HL-60/S4 treated with phorbol 12-myristate 13-acetate at 8.2 ng/mL for 4 days and 3 days (cell line): Measurements from ENCODE around the gene FAM234A.
"Not testable (repeated sequence)": the region's sequence is repeated elsewhere in the genome, so short reads cannot be mapped to it uniquely, and the experiment has no call there.

ENCODE experiments used
- in situ Hi-C: fragments of 300-500 bp; cut with MboI; formaldehyde crosslinking; loops from 2 replicates; pipeline ENCODE4 v1.15.0; 2022; ENCODE audit warnings: low sequenced_read_pairs

Gene FAM234A

DNA sequence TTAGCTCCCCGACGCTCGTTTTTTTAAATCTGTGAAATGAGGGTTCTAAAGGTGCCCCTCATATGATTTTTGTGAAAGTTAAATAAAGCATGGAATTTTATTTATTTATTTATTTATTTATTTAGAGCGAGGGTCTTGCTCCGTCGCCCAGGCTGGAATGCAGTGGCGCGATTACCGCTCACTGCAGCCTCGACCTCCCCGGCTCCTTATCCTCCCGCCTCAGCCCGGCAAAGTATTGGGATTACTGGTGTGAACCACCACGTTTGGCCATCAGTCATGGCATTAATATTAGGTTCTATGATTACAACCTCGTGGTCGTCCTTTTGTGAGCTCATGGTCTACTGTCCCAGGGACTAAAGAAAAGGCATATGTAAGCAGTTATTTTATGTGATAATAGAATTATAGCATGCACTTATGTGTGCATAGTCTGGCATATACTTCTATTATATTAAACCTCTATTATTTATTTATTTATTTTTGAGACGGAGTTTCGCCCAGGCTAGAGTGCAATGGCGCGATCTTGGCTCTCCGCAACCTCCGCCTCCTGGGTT lies 4.8 kb upstream of the FAM234A start:
- in situ Hi-C loops: loop anchor here (10.0 kb wide), 1 partner anchor 125 kb away; the partner anchor contains the start of gene AXIN1

DNA sequence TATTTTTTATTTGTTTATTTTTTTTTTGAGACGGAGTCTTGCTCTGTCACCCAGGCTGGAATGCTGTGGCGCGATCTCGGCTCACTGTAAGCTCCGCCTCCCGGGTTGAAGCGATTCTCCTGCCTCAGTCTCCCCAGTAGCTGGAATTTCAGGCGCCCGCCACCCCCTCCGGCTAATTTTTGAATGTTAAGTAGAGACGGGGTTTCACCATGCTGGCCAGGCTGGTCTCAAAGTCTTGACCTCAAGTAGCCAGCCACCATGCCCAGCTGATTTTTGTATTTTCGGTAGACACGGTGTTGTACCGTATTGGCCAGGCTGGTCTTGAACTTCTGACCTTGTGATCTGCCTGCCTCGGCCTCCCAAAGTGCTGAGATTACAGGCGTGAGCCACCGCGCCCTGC lies 4.3 kb upstream of the FAM234A start:
- in situ Hi-C loops: not testable (repeated sequence)

DNA sequence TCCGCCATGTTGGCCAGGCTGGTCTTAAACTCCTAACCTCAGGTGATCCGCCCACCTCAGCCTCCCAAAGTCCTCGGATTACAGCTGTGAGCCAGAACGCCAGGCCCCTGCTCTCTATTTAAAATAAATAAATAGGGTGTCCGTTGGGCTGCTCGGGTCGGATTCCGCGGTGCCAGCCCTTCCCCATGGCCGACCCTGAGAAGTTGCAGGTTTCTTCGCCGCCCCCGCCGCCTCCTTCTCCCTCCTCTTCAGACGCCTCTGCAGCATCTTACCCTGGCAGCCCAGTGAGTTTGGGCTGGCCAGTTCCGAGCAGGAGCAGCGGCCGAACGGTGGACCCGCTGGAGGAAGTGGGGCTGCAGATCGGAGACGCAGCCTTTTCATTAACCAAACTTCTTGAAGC lies 3.7 kb upstream of the FAM234A start:
- in situ Hi-C loops: no loop called here

GRCh38 chr16:239948-240277 lies 5.3 kb downstream of the FAM234A start:
- in situ Hi-C loops: no loop called here

GRCh38 chr16:240559-240958 lies 5.9 kb downstream of the FAM234A start:
- in situ Hi-C loops: no loop called here

- in situ Hi-C loops: no loop called here
Measured at GRCh38 chr16:242281-242680, 7.7 kb downstream of the FAM234A start.

- in situ Hi-C loops: no loop called here
Measured at GRCh38 chr16:243348-243747, 8.7 kb downstream of the FAM234A start.

DNA sequence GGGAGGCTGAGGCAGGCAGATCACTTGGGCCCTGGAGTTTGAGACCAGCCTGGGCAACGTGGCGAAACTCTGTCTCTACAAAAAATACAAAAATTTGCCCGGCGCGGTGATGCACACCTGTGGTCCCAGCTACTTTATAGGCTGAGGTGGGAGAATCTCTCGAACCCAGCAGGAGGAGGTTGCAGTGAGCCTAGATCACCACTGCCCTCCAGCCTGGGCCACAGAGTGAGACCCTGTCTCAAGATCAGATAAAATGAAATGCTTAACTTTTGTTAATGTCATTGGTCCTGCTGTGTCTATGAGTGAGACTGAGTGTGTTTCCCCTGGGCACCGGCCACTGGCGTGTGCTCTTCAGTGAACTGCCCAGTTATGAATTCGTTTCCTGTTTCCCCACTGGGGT lies 10.5 kb downstream of the FAM234A start:
- in situ Hi-C loops: no loop called here

DNA sequence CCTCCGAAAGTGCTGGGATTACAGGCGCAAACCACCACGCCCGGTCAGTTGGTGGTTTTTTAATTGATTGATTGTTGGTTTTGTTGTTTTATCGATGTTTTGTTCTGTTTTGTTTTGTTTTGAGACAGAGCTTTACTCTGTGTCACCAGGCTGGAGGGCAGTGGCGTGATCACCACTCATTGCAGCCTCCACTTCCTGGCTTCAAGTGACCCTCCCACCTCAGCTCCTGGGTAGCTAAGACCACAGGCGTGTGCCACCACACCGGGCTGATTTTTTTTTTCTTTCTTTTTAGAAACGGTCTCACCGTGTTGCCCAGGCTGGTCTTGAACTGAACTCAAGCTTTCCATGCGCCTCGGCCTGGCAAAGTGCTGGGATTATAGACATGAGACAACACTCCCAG lies 12.4 kb downstream of the FAM234A start:
- in situ Hi-C loops: no loop called here

DNA sequence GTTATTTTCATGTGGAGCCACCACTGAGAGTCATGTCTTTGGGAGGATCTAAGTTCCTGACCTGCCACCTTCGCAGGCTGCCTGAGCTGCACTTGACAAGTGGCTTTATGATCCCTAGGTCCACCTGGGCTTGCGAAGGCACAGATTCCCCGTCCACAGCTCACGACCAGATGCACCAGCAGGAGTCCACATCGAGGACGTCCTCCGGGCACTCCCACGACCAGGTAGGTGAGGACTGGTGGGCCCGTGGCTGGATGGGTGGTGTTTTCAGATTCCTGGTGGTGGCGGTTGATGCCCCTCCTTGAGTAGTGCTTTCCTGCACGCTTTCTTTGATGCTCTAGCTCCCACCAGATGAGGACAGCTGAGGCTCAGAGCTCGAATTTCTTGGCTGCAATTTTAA lies 14.8 kb downstream of the FAM234A start:
- in situ Hi-C loops: no loop called here

DNA sequence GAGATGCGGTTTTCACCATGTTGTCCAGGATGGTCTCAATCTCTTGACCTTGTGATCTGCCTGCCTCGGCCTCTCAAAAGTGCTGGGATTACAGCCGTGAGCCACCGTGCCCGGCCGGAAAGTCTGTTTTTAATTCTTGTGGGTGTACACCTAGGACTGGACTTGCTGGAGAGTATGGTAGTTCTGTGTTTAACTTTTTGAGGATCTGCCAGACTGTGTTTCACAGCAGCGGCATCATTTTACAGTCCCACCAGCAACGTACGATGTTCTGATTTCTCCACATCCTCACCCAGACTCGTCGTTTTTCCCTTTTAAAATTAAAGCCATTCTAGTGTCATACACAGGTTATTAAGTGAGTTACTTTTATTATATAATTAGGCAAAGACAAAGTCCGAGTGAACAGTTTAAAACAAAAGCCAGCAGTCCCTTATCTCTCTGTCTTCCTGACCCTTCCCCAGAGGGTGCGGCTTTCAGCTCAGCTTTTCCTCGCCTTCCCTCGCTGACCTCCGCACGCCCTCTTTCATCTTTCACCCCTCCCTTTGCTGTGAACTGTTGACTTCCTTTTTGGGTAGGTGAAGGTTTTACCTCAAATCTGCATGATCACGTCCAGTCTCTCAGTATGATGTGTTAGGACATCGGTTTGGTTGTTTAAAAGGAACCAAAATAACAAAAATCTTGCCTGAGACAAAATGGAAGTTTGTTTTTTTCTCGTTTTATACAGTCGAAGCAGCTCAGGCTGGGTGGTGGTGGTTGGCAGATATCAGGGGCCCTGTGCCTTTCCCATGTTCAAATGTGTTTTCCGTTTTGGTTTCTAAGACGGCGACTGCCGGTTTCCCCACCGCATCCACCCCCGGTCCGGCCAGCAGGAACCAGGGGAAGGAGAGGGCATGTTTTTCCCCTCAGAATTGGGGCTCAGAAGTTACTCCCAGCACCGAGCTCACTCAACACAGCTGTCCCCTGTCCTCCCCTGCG lies 18.0 kb downstream of the FAM234A start:
- in situ Hi-C loops: no loop called here

DNA sequence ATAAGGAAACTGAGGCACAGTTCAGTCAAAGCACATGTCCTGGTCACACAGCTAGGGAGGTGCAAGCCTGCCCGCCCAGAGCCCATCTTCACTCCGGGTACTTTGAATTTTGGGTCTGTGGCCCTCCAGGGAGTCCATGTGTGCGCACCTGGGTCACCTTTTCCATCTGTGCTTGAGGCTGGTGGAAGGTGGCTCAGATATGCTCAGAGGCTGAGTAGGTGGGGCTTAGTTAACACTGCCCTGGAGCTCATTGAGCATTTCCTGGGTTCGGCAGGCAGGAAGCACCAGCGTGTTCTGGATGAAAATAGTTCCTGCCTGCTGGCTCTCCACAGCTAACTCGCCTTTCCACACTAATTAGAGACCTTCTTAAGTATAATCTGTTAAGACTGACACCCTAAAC lies 19.2 kb downstream of the FAM234A start:
- in situ Hi-C loops: no loop called here

GRCh38 chr16:254461-254860 lies 19.8 kb downstream of the FAM234A start:
- in situ Hi-C loops: no loop called here

DNA sequence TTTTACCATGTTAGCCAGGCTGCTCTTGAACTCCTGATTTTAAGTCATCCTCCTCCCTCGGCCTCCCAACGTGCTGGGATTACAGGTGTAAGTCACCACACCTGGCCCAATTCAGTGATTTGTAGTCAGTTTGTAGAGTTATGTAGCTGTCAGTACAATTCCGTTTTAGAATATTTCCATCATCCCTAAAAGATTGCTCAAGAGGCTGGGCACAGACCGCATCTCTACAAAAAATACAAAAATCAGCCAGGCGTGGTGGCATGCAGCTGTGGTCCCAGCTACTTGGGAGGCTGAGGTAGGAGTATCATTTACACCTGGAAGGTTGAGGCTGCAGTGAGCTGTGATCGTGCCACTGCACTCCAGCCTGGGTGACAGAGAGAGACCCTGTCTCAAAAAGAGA lies 20.6 kb downstream of the FAM234A start:
- in situ Hi-C loops: no loop called here

GRCh38 chr16:258091-258490 lies 23.5 kb downstream of the FAM234A start:
- in situ Hi-C loops: not testable (repeated sequence)

DNA sequence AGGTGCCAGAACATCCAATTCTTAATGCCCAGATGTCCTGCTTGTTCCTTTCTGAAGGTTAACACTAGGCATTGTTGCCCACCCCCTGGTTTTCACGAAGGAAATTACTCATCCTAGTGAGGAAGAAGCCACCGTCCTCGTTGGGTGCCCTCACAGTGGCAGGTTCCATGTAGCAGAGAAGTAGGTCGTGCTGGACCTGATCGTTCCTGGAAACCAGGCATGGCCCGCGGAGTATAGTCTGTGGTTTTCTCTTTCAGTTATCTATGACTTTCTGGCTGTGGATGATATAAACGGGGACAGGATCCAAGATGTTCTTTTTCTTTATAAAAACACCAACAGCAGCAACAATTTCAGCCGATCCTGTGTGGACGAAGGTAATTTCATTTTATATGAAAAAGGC lies 24.6 kb downstream of the FAM234A start:
- in situ Hi-C loops: no loop called here

DNA sequence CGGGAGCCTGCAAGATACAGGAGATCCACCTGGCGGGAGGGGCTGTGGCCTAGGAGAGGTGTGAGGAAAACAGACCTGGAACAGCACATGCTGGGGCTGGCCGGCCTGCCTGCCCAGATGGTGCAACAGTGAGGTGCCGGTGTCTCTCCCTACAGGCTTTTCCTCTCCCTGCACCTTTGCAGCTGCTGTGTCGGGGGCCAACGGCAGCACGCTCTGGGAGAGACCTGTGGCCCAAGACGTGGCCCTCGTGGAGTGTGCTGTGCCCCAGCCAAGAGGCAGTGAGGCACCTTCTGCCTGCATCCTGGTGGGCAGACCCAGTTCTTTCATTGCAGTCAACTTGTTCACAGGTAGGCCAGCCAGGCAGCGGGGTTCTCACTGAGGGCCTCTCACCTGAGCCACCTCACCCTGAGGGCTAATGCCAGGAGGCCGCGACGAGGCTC lies 25.2 kb downstream of the FAM234A start:
- in situ Hi-C loops: no loop called here

- in situ Hi-C loops: no loop called here
Measured at GRCh38 chr16:260326-260725, 25.7 kb downstream of the FAM234A start.

GRCh38 chr16:261031-261691 lies 26.5 kb downstream of the FAM234A start:
- in situ Hi-C loops: no loop called here

GRCh38 chr16:262121-262745 lies 27.6 kb downstream of the FAM234A start:
- in situ Hi-C loops: no loop called here

DNA sequence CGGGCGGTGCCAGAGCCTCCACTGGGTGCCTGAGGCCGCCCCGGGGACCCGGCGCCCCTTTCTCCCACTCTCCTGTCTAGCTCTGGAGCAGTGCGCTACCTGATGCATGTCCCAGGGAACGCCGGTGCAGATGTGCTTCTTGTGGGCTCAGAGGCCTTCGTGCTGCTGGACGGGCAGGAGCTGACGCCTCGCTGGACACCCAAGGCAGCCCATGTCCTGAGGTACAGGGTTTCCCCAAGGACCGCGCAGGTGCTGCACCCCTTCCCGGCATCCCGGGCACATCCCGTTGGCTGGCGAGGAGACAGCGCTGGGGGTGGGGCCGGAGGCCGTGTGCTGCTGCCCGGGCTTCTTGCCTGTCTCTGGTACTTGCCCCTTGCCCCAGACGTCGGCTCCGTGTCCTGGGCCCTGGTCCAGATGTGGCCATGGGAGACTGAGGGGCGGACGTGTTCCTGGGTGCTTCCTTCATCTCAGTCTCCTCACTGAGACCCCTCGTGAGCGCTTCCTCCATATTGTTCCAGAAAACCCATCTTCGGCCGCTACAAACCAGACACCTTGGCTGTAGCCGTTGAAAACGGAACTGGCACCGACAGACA lies 28.7 kb downstream of the FAM234A start:
- in situ Hi-C loops: no loop called here
